ENCODE measurements around the gene NTM.

DNA sequence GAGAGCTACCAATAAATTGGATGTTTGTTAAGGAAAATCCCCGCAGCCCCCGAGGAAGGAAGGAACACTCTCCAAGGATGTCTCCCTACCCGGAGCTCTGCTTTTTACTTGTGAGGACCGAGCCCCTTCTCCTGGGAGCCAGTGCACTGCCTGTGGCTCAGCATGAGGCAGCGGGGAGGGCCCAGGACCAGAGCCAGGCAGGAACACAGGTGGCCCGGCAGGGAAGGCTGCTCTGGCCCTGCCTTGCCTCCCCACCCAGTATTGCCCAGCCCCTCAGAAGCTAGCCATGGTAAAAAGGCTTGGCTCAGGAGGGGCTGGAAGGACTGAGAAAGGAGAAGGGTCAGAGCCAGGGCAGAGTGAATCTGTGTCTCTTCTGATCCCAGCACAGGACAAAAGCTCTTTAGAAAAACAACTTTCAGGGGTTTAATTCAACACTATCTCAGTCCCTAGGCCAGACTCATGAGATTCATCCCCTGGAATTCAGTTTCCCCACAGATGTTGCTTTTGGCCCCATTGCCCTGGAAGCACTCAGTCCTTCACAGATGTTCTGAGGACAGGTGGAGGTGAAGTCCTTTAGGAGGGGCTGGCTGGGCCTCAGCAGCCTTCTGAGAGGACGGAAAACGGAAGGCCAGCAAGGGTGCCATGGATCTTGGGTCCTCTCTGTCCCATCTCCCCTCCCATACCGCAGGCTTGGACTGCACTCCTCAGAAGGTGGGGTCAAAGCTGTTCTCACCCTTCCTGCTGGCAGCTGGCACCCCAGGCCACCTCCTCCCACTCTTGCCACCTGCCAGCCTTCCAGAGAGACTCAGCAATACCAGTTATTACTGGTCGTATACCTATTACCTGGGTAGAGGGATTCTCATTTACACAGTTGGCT is 318.9 kb downstream of the NTM start:
- TF ChIP-seq, protein P1, sequence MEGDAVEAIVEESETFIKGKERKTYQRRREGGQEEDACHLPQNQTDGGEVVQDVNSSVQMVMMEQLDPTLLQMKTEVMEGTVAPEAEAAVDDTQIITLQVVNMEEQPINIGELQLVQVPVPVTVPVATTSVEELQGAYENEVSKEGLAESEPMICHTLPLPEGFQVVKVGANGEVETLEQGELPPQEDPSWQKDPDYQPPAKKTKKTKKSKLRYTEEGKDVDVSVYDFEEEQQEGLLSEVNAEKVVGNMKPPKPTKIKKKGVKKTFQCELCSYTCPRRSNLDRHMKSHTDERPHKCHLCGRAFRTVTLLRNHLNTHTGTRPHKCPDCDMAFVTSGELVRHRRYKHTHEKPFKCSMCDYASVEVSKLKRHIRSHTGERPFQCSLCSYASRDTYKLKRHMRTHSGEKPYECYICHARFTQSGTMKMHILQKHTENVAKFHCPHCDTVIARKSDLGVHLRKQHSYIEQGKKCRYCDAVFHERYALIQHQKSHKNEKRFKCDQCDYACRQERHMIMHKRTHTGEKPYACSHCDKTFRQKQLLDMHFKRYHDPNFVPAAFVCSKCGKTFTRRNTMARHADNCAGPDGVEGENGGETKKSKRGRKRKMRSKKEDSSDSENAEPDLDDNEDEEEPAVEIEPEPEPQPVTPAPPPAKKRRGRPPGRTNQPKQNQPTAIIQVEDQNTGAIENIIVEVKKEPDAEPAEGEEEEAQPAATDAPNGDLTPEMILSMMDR (IDR thresholded peaks at IDR 0.05; ENCODE audit: low read depth, low read length) = no peak
- no peak for TF ChIP-seq EZH2phosphoT487 (IDR thresholded peaks at IDR 0.05; ENCODE audit: low read depth)

All from OCI-LY3 (cell line).